H9 (cell line): ENCODE measurements around the gene COL27A1. TPM values are rescaled to one million over a fixed set of nuclear protein-coding genes. Genes with fewer than 3 reads are reported as not detected.

Experiments used
- DNase-seq: peaks from one replicate; pipeline ENCODE4 v3.0.0-alpha.2; 2017
- H2AFZ ChIP-seq: one replicate; pipeline ENCODE4 v1.6.1; 2013; ENCODE audit warnings: mild to moderate bottlenecking, low read length, control low read depth, moderate library complexity
- H2AK5ac ChIP-seq: 2 replicates; pipeline ENCODE4 v1.6.1; 2013; ENCODE audit warnings: low read length, control low read depth, mixed read lengths; ENCODE audit not compliant: insufficient read length
- H2BK120ac ChIP-seq: one replicate; pipeline ENCODE4 v1.6.1; 2013; ENCODE audit warnings: low read depth, mild to moderate bottlenecking, low read length, control low read depth, inconsistent platforms; ENCODE audit not compliant: poor library complexity, severe bottlenecking
- H2BK12ac ChIP-seq: 2 replicates; pipeline ENCODE4 v1.6.1; 2013; ENCODE audit warnings: low read length, control low read depth, mixed read lengths, low read depth; ENCODE audit not compliant: insufficient read length
- H2BK15ac ChIP-seq: 2 replicates; pipeline ENCODE4 v1.6.1; 2013; ENCODE audit warnings: low read depth, low read length, control low read depth
- H2BK20ac ChIP-seq: one replicate; pipeline ENCODE4 v1.6.1; 2013; ENCODE audit warnings: low read depth, mild to moderate bottlenecking, low read length, control low read depth, inconsistent platforms; ENCODE audit not compliant: poor library complexity, severe bottlenecking
- H2BK5ac ChIP-seq: 2 replicates; pipeline ENCODE4 v1.6.1; 2013; ENCODE audit warnings: low read length, control low read depth, mixed read lengths; ENCODE audit not compliant: insufficient read length
- H3K14ac ChIP-seq: 2 replicates; pipeline ENCODE4 v1.6.1; 2013; ENCODE audit warnings: low read length, control low read depth; ENCODE audit not compliant: insufficient read depth
- H3K18ac ChIP-seq: 2 replicates; pipeline ENCODE4 v1.6.1; 2013; ENCODE audit warnings: low read depth, mild to moderate bottlenecking, mixed read lengths, low read length, control low read depth; ENCODE audit not compliant: insufficient read length
- H3K23ac ChIP-seq: 2 replicates; pipeline ENCODE4 v1.6.1; 2013; ENCODE audit warnings: low read length, control low read depth, mixed read lengths, low read depth; ENCODE audit not compliant: insufficient read length
- H3K23me2 ChIP-seq: 2 replicates; pipeline ENCODE4 v1.6.1; 2013; ENCODE audit warnings: low read depth, mild to moderate bottlenecking, mixed read lengths, low read length, control low read depth; ENCODE audit not compliant: insufficient read length, poor library complexity, severe bottlenecking
- H3K27ac ChIP-seq: 2 replicates; pipeline ENCODE4 v1.5.1; 2013; ENCODE audit warnings: low read length, control low read depth, mixed read lengths, low read depth; ENCODE audit not compliant: insufficient read length
- H3K27me3 ChIP-seq: 2 replicates; pipeline ENCODE4 v1.6.1; 2013; ENCODE audit warnings: low read length, control low read depth, inconsistent platforms; ENCODE audit not compliant: insufficient read depth
- H3K4ac ChIP-seq: 2 replicates; pipeline ENCODE4 v1.6.1; 2013; ENCODE audit warnings: low read depth, mild to moderate bottlenecking, control low read depth, inconsistent platforms, low read length, moderate library complexity
- H3K4me1 ChIP-seq: 2 replicates; pipeline ENCODE4 v1.6.1; 2013; ENCODE audit warnings: low read length, control low read depth, inconsistent platforms; ENCODE audit not compliant: insufficient read depth
- H3K4me2 ChIP-seq: 2 replicates; pipeline ENCODE4 v1.6.1; 2013; ENCODE audit warnings: low read length, control low read depth, mixed read lengths; ENCODE audit not compliant: insufficient read length, insufficient read depth
- H3K56ac ChIP-seq: 2 replicates; pipeline ENCODE4 v1.6.1; 2013; ENCODE audit warnings: low read depth, mild to moderate bottlenecking, mixed read lengths, low read length, control low read depth; ENCODE audit not compliant: insufficient read length
- H3K79me1 ChIP-seq: 2 replicates; pipeline ENCODE4 v1.6.1; 2013; ENCODE audit warnings: low read depth, mild to moderate bottlenecking, moderate library complexity, low read length, control low read depth, inconsistent platforms; ENCODE audit not compliant: insufficient read depth, poor library complexity, severe bottlenecking
- H3K79me2 ChIP-seq: 2 replicates; pipeline ENCODE4 v1.6.1; 2013; ENCODE audit warnings: low read length, control low read depth, inconsistent platforms; ENCODE audit not compliant: insufficient read depth
- H3K9ac ChIP-seq: 2 replicates; pipeline ENCODE4 v1.6.1; 2013; ENCODE audit warnings: low read length, control low read depth, mixed read lengths; ENCODE audit not compliant: insufficient read length; ENCODE audit errors: extremely low read depth
- H3K9me3 ChIP-seq: one replicate; pipeline ENCODE4 v1.6.1; 2013; ENCODE audit warnings: low read depth, low read length, inconsistent platforms; ENCODE audit not compliant: control insufficient read depth
- H3T11ph ChIP-seq: one replicate; pipeline ENCODE4 v1.6.1; 2013; ENCODE audit warnings: mild to moderate bottlenecking, low read length, control low read depth, inconsistent platforms
- H4K20me1 ChIP-seq: one replicate; pipeline ENCODE4 v1.6.1; 2013; ENCODE audit not compliant: control insufficient read depth, insufficient read length, insufficient read depth
- H4K5ac ChIP-seq: 2 replicates; pipeline ENCODE4 v1.6.1; 2013; ENCODE audit warnings: low read depth, mild to moderate bottlenecking, mixed read lengths, low read length, control low read depth; ENCODE audit not compliant: insufficient read length
- H4K8ac ChIP-seq: replicated peaks from 2 replicates; pipeline ENCODE4 v1.6.1; 2013; ENCODE audit warnings: low read length, control low read depth, mixed read lengths, low read depth; ENCODE audit not compliant: insufficient read length
- H4K91ac ChIP-seq: 2 replicates; pipeline ENCODE4 v1.6.1; 2013; ENCODE audit warnings: low read depth, mild to moderate bottlenecking, moderate library complexity, mixed read lengths, low read length, control low read depth; ENCODE audit not compliant: insufficient read length
- H3K27ac Mint-ChIP-seq, 3 experiments: 2 replicates in 2 of 3; 3 replicates in 1 of 3; pipeline ENCODE4 v1.8.0; 2020 to 2021; ENCODE audit warnings: mixed read lengths in 3 of 3, mild to moderate bottlenecking in 1 of 3, moderate library complexity in 1 of 3
- H3K27me3 Mint-ChIP-seq: 2 replicates; pipeline ENCODE4 v1.8.0; 2021; ENCODE audit warnings: low read depth, mild to moderate bottlenecking, moderate library complexity, mixed read lengths
- H3K36me3 Mint-ChIP-seq, 3 experiments: 2 replicates in 2 of 3; 3 replicates in 1 of 3; pipeline ENCODE4 v1.8.0; 2020 to 2021; ENCODE audit warnings: low read depth in 3 of 3, mixed read lengths in 3 of 3; ENCODE audit not compliant: insufficient read depth in 1 of 3
- H3K4me1 Mint-ChIP-seq, 2 experiments: 2 replicates each; pipeline ENCODE4 v1.8.0; 2020; ENCODE audit warnings: mixed read lengths in 2 of 2
- H3K4me3 Mint-ChIP-seq, 2 experiments: 2 replicates in 1 of 2; 3 replicates in 1 of 2; pipeline ENCODE4 v1.8.0; 2020 to 2021; ENCODE audit warnings: mild to moderate bottlenecking in 2 of 2, mixed read lengths in 2 of 2, moderate library complexity in 1 of 2
- H3K9me3 Mint-ChIP-seq, 2 experiments: 2 replicates in 1 of 2; 3 replicates in 1 of 2; pipeline ENCODE4 v1.8.0; 2020; ENCODE audit warnings: mild to moderate bottlenecking in 2 of 2, mixed read lengths in 2 of 2, moderate library complexity in 1 of 2
- WGBS: extraction: QIAGEN DNeasy Blood & Tissue Kit; methylation state at CpG from one replicate; pipeline ENCODE4 v1.1.7; 2013; ENCODE audit warnings: missing lambda C conversion rate, low lambda C conversion rate, mixed read lengths; ENCODE audit not compliant: insufficient read length; ENCODE audit errors: extremely low coverage; 5-methylcytosine and 5-hydroxymethylcytosine counted together
- total RNA-seq: library from RNA; stranded (reverse); gene quantifications from 2 replicates; pipeline ENCODE4 v1.2.1, GENCODE V29; 2021
- TF ChIP-seq, protein P1 (sequence below): fragments of 200-600 bp; sonication (generic); conservative IDR thresholded peaks from 3 replicates; pipeline ENCODE4 v1.8.0; 2021; ENCODE audit warnings: antibody characterized with exemption, mild to moderate bottlenecking

COL27A1 gene
- total RNA-seq, 1 experiment from 2014 or later, result 17.9 TPM

DNA sequence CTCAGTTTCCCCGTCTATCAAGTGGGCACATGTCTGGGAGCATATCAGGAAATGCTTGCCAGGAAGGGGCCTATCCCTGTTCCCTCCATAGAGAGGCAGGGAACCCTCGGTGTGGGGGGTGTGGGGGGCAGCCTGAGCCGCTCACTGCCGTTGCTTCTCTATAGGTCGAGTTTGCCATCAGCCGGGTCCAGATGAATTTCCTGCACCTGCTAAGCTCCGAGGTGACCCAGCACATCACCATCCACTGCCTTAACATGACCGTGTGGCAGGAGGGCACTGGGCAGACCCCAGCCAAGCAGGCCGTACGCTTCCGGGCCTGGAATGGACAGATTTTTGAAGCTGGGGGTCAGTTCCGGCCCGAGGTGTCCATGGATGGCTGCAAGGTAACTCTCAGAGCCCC, 153.8 kb downstream of the COL27A1 start:
- H2BK120ac ChIP-seq, result no peak overlapping the region
- peaks cover 4 to 7% of the 10 kb centered on the region in 2 experiments; a peak in 3 of 4 replicates for H3K4me1 Mint-ChIP-seq
- no CpG with 5 or more reads among the region's 13 CpGs for WGBS

More for the DNA sequence above, 153.8 kb downstream of the COL27A1 start:
- Histone ChIP-seq H3K4me2 (no peak overlapping the region), H3K27me3 (no peaks in the 10 kb centered on the region), H3K4ac (no peak overlapping the region), H3K27ac (no peak overlapping the region), H3K4me1 (no peaks in the 10 kb centered on the region), H3T11ph (no peak overlapping the region), H3K14ac (no peak overlapping the region; the same call in 1 of the 2 replicates), H3K9ac (no peak overlapping the region), H2BK20ac (no peak overlapping the region), H4K8ac (no peak overlapping the region), H4K5ac (no peak overlapping the region), H2BK12ac (no peak overlapping the region), H2BK15ac (no peak overlapping the region), H3K23ac (no peak overlapping the region), H3K18ac (no peak overlapping the region), H3K23me2 (no peaks in the 10 kb centered on the region), H3K79me2 (no peaks in the 10 kb centered on the region), H2BK5ac (no peak overlapping the region), H2AK5ac (no peak overlapping the region), H3K79me1 (no peaks in the 10 kb centered on the region), H4K20me1 (no peaks in the 10 kb centered on the region), H3K9me3 (no peaks in the 10 kb centered on the region), H4K91ac (no peak overlapping the region), H2AFZ (no peak overlapping the region), H3K56ac (no peak overlapping the region)
- no peak overlapping the region for H3K27ac Mint-ChIP-seq
- H3K27me3 Mint-ChIP-seq, result no peaks in the 10 kb centered on the region; the same call in 1 of the 2 replicates
- no peak for DNase-seq
- no peaks in the 10 kb centered on the region for H3K9me3 Mint-ChIP-seq
- TF ChIP-seq, protein P1, sequence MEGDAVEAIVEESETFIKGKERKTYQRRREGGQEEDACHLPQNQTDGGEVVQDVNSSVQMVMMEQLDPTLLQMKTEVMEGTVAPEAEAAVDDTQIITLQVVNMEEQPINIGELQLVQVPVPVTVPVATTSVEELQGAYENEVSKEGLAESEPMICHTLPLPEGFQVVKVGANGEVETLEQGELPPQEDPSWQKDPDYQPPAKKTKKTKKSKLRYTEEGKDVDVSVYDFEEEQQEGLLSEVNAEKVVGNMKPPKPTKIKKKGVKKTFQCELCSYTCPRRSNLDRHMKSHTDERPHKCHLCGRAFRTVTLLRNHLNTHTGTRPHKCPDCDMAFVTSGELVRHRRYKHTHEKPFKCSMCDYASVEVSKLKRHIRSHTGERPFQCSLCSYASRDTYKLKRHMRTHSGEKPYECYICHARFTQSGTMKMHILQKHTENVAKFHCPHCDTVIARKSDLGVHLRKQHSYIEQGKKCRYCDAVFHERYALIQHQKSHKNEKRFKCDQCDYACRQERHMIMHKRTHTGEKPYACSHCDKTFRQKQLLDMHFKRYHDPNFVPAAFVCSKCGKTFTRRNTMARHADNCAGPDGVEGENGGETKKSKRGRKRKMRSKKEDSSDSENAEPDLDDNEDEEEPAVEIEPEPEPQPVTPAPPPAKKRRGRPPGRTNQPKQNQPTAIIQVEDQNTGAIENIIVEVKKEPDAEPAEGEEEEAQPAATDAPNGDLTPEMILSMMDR, result no peak
- no peak overlapping the region for H3K4me3 Mint-ChIP-seq
- peaks cover 0 to 7% (median 0%) of the 10 kb centered on the region in 3 experiments; a peak in 3 of 7 replicates for H3K36me3 Mint-ChIP-seq
